Epithelial cell of esophagus (primary cell): ENCODE results near the gene KCTD17.

Experiments used
- DNase-seq: peaks from one replicate; pipeline ENCODE4 v3.0.0; 2010; ENCODE audit warnings: low read depth
- H3K4me3 ChIP-seq: 2 replicates; pipeline ENCODE4 v1.5.1; 2011; ENCODE audit warnings: mild to moderate bottlenecking, low read length, control low read depth
- CTCF ChIP-seq: IDR thresholded peaks from 2 replicates; pipeline ENCODE4 v1.5.1; 2011; ENCODE audit warnings: low read depth, mild to moderate bottlenecking, low read length, control low read depth, inconsistent platforms; ENCODE audit not compliant: insufficient read depth; ENCODE audit errors: missing control alignments

KCTD17 gene

DNA sequence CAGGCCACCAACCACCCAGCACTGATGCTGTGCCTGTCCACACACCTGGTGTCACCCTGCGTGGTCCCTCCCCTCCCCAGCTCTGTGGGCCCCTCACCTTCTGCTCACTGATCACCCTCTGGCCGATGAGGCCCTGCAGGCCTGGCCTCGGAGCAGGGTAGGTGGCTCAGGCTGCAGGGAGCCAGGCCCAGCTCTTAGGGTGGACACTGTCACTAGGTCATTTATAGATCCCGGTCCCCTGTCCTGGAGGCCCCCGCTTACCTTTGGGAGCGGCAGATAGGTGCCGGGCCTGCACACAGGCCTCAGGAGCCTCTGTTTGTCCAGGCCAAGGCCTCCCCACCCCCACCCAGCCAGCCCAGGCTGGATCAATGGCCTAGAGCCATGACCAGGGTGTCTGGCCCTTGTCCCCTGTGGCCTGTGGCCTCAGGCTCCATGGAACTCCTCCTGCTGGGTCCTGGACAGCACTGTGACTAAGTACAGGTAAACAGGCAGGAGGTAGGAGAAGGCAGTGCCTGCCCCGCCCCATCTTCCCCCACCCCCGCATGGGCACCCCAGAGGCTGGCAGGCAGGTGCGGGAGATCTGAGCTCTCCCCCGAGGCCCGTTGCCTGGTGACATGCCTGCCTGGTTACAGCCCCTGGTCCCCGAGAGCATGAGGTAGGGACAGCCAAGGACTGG lies 57.8 kb downstream of the KCTD17 start, which contains the start of gene TMPRSS6:
Gene TMPRSS6 (minus strand): TSS at position 472 of the 676 bp plus-strand sequence. CDS start 6,296 bp downstream, outside the sequence.
- no peak within 1 kb of the TSS for H3K4me3 ChIP-seq
- DNase-seq: no peak
- TF ChIP-seq CTCF: no peak

DNA sequence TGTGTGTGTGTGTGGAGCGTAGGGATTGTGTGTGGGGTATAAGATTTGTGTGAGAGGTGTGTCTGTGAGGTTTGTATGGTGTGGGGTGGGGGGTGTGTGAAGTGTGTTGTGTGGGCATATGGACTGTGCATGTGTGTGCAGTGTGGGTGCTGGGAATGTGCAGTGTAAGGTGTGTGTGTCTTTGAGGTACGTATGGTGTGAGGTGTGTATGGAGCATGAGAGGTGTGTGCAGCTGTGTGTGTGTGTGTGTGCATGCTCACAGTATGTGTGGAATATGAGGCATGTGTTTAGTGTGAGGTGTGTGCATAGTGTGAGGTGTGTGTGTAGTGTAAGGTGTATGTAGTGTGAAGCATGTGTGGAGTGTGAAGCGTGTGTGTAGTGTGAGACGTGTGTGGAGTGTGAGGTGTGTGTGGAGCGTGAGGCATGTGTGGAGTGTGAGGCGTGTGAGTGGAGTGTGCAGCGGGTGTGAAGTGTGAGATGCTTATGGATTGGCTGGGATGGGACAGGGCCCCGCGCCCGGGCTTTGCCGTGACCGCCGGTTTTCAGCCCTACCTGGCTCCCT lies 59.7 kb downstream of the KCTD17 start:
- TF ChIP-seq CTCF: no peak
- no peak for DNase-seq
- no peak overlapping the region for H3K4me3 ChIP-seq

- no peak for DNase-seq
- H3K4me3 ChIP-seq: no peak overlapping the region
- TF ChIP-seq CTCF: no peak
These were observed 60.7 kb downstream of the KCTD17 start for GRCh38 chr22:37112084-37112728.
